Measurements from ENCODE around the gene CEACAM1.

DNA sequence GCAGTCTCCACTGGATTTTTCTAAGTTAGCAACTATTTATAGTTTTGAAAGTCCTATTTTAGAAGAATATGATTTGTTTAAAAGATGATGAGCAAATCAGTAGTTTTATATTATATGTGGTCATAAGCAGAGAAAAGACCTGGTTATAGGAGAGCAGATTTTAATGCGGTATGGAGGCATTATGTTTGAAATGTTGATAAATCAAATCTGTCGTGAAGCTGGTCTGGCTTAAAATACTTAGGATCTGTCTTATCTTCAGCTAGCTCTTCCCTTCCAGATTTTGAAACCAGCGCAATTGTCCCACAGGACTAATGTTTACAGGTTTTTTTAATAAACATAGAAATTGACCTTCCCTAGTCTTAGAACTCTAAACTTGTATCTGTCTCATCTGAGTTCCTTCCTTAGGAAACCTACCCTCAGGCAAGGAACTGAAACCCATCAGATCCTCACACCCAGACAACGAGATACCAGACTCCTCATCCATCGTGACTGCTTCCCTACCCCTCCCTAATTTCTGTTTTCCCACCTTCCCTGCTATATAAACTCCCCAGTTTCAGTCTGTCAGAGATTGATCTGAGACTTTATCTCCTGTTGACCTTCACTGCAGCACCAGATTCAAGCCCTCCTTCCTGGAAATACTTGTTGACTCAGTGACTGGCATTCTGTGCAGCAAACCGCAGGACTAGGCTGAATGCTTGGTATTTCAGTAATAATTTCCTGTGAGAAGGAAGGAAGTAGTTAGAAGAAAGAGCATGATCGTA, 47.8 kb downstream of the CEACAM1 start:
- TF ChIP-seq, protein P1, sequence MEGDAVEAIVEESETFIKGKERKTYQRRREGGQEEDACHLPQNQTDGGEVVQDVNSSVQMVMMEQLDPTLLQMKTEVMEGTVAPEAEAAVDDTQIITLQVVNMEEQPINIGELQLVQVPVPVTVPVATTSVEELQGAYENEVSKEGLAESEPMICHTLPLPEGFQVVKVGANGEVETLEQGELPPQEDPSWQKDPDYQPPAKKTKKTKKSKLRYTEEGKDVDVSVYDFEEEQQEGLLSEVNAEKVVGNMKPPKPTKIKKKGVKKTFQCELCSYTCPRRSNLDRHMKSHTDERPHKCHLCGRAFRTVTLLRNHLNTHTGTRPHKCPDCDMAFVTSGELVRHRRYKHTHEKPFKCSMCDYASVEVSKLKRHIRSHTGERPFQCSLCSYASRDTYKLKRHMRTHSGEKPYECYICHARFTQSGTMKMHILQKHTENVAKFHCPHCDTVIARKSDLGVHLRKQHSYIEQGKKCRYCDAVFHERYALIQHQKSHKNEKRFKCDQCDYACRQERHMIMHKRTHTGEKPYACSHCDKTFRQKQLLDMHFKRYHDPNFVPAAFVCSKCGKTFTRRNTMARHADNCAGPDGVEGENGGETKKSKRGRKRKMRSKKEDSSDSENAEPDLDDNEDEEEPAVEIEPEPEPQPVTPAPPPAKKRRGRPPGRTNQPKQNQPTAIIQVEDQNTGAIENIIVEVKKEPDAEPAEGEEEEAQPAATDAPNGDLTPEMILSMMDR (IDR thresholded peaks at IDR 0.05): no peak
- TF ChIP-seq POLR2AphosphoS5 (IDR thresholded peaks at IDR 0.05; ENCODE audit: low read depth, low read length): no peak
